Fibroblast of peridontal ligament (primary cell): Measurements from ENCODE around the gene CDC6.
A peak's percentile ranks its signal among the peaks of the same experiment; 100 is the strongest.

Experiments used
- DNase-seq: peaks from one replicate; pipeline ENCODE4 v3.0.0-alpha.2; 2010; ENCODE audit errors: extremely low read depth

Gene CDC6

GRCh38 chr17:40287494-40288369, at the start of gene CDC6:
Gene CDC6, plus strand, starts transcription at chr17:40287879. Its CDS starts 1,542 bp downstream, at chr17:40289421.
- DNase-seq = peak; percentile 99

- peak; percentile 48 for DNase-seq
Measured at GRCh38 chr17:40241252-40241834, 46.3 kb upstream of the CDC6 start.

GRCh38 chr17:40242774-40243173, 44.9 kb upstream of the CDC6 start:
- DNase-seq = peak; percentile 23

- DNase-seq = peak; percentile 64
Measured at GRCh38 chr17:40243761-40244160, 43.9 kb upstream of the CDC6 start.

GRCh38 chr17:40244255-40244654, 43.4 kb upstream of the CDC6 start:
- no peak for DNase-seq

GRCh38 chr17:40247926-40248495, 39.7 kb upstream of the CDC6 start:
- DNase-seq = no peak

- no peak for DNase-seq
Measured at GRCh38 chr17:40248507-40248906, 39.2 kb upstream of the CDC6 start.

GRCh38 chr17:40251576-40251975, 36.1 kb upstream of the CDC6 start:
- peak; percentile 83 for DNase-seq

GRCh38 chr17:40253565-40253964, 34.1 kb upstream of the CDC6 start:
- peak; percentile 34 for DNase-seq

- no peak for DNase-seq
Measured at GRCh38 chr17:40259505-40259904, 28.2 kb upstream of the CDC6 start.

- no peak for DNase-seq
Measured at GRCh38 chr17:40260528-40260927, 27.2 kb upstream of the CDC6 start.

- DNase-seq = no peak
Measured at GRCh38 chr17:40264458-40265185, 23.1 kb upstream of the CDC6 start.

GRCh38 chr17:40265337-40265736, 22.3 kb upstream of the CDC6 start:
- no peak for DNase-seq

GRCh38 chr17:40266882-40267281, 20.8 kb upstream of the CDC6 start:
- no peak for DNase-seq

- DNase-seq = no peak
Measured at GRCh38 chr17:40268141-40268712, 19.5 kb upstream of the CDC6 start.

GRCh38 chr17:40278414-40278813, 9.3 kb upstream of the CDC6 start:
- no peak for DNase-seq

- no peak for DNase-seq
Measured at GRCh38 chr17:40279402-40279801, 8.3 kb upstream of the CDC6 start.

GRCh38 chr17:40281663-40282062, 6.0 kb upstream of the CDC6 start:
- no peak for DNase-seq

GRCh38 chr17:40283662-40284061, 4.0 kb upstream of the CDC6 start:
- DNase-seq = peak; percentile 95

GRCh38 chr17:40284085-40284713, 3.5 kb upstream of the CDC6 start:
- peak; percentile 96 for DNase-seq

GRCh38 chr17:40286473-40286872, 1.2 kb upstream of the CDC6 start:
- DNase-seq = no peak

GRCh38 chr17:40287159-40287493, 553 bp upstream of the CDC6 start:
- no peak for DNase-seq
